Embryonic facial prominence (tissue), 1 donor: ENCODE data around the gene ZBTB20.

Experiments used
- DNase-seq: peaks from one replicate; pipeline ENCODE4 v3.0.0-alpha.2; 2016; ENCODE audit errors: extremely low spot score

ZBTB20 gene

DNA sequence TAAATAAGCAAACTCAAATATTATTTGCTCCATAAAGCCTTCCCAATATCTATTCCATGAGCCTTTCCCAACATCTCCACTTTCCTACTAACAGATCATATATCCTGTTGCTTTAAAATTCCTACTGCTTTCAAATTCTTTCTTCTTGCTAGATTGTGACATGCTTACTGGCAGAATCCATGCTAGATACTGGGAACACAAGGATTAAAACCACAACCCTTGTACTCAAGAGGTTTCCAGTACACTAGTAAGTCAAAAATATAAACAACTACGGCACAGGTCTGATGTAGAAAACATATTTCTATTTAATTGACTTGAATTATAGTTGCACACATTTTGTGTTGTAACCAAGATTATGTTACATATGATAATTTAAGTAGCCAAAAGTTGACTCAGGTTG, 275.0 kb downstream of the ZBTB20 start:
- DNase-seq, result no peak

DNA sequence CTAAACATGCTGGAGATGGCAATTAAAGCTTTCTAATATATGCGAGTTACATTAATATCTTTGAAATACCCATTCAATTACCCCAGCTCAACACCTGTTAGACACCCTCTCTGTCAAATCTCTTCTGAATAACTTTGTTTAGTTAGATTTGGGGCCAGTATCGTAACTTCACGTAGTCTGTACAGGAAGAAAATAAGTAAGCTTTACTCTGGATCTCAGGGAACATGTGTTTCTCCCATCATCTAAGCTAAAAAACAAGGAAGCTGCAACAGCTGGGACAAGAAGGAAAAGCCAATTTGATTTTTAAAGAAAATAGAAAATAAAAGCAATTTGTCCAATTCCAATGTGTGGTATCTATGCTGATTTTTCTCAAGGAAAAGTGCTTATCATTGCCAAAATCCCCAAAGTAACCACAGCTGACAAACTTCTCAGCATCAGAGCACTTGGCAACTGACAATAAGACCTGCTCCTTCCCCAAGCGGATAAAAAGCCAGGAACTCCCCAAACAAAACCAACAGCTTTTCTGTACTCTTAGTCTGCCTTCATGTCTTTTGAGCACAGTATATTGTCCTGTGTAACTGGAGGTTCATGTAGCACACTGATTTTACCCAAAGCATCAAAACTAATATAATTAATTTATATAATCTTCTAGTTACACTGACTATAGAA, 279.1 kb downstream of the ZBTB20 start:
- no peak for DNase-seq

DNA sequence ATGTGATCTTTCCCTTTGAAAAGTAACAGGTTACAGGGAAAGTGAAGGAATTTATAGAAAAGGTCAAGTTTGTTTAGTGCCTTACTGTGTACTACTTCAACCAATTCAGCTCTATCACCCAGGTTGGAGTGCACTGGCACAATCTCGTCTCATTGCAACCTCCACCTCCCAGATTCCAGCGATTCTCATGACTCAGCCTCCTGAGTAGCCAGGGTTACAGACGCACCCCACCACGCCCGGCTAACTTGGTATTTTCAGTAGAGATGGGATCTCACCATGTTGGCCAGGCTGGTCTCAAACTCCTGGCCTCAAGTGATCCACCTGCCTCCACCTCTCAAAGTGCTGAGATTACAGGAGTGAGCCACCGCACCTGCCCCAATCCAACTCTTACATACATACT, 279.7 kb downstream of the ZBTB20 start:
- DNase-seq, result no peak

DNA sequence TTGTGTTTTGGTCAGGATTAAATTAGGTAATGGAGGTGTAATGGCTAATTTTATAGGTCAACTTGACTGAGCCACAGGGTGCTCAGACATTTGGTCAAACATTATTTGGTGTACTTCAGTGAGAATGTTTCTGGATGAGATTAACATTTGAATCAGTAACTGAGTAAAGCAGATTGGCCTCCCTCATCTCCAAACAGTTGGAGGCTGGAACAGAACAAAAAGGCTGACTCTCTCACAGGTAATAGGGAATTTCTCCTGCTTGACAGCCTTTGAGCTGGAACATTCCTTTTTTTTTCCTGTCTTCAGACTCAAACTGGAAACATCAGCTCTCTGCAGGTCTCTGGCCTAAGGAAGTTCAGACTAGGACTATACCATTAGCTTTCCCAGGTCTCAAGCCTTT, 280.7 kb downstream of the ZBTB20 start:
- DNase-seq, result no peak

DNA sequence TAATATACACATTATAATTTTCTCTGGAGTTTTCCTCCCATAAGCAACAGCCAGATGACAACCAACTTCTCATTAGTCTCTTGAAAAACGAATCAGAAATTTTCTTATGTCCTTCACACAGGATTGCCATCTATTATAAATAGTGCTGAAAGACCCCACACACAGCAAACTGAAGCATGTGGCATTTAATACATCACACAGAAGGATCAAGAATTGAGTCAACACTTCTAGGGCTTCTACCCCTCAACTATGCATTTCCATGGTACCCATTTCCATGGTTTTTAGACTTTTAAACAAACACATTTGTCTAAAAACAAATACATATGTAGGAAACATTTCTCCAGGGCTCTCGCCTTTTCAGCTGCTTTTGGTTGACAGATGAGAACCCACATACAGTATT, 282.1 kb downstream of the ZBTB20 start:
- no peak for DNase-seq

DNA sequence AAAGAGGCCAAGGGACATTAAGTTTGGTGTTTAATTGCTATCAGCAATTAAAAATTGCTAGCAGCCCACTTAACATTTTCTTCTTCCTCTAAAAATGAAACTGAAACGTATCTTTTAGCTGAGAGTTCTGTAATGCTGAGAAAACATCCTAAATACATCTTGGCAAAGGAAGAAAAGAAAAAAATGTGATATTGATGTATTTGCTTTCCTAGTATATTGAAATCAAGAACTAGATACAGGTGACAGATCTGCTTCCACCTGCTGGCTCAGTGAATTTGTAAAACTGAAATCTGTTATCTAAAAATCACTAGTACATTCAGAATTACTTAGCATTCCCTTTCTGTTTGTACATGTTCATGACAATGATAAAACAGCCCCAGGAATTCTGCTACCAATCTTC, 283.2 kb downstream of the ZBTB20 start:
- no peak for DNase-seq

DNA sequence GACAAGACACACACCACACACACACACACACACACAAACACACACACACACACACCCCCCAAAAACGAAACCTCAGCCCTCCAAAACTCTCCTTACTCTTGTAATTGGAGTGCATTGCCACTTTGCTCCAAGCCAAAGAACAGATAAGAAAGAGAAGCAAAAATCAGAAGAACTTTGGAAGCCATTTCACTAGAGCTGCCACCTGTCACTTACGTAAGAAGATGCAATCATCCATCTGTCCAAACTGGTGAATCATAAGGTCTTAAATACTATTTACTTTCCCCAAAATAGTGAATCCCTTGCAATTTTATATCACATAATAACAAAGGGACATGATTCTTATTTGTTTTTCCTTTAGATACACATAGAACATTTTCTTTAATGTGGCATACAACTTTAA, 285.4 kb downstream of the ZBTB20 start:
- DNase-seq, result no peak

DNA sequence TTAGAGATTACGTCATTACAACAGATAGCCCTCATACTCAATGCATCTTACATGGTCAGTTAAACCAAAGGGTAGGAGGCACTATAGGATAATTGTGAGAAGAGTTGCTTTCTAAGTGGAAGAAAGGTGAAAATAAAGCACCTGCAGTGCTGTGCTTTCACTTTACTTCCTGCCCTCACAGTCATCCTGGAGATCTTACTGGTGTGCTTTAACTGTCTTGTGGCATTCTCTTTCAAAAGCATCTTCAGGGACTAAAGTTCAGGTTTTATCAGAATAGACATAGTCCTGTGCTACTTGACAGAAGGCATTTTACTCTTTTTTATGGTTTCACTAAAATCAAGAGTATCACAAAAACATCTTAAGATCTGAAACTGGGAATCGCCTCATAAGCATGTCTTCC, 286.6 kb downstream of the ZBTB20 start:
- DNase-seq, result no peak

DNA sequence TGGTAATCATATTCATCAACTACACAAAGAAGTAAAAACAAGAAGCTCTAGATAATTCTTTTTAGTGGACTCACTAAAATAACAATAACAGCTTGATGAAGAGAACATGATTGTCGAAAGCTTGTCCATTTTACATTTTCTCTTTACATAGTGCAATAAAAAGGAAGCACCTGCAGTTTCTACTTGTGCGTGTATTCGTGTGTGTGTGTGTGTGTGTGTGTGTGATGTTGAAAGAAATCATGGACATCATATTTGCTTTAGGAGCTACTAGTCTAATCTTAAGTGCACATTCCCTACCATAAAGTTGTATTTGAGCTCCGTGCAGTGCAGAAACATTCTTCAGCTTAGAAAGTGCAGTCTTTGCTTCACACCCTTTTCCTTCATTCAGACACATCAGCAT, 288.8 kb downstream of the ZBTB20 start:
- no peak for DNase-seq

DNA sequence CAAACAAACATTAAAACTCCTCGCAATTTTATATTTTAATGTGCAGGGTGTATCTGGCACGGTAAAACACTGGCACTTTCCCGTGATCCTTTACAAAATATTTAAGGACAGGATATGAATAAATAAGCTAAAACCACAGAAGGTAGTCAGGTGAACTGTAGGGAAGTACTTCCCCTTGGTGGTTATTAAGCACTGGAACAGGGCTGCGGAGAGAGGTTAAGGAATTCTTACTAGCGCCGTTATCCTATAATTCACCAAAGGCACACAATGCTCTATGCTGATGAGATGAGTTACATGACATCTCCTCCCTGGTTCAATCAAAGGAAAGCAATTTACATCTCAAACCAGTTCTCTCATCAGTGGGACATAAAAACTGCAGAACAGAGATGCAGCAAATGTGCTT, 289.8 kb downstream of the ZBTB20 start:
- no peak for DNase-seq

DNA sequence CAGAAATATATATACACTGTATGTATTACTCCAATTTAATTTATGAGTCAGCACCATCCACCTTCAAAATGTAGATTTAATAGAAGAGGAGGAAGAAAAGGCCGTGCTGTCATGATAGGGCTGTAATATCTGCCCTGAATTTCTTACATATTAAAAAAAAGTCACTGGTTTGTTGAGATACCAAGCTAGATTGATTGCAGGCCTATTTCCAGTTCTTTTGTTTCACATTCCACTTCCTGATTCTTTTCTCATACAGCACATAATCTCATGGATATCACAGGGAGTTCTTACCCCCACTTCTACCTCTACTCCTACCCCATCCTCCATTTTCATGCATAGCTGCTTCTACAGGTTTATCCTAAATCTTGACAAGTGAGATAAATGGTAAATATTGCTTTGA, 290.3 kb downstream of the ZBTB20 start:
- no peak for DNase-seq

DNA sequence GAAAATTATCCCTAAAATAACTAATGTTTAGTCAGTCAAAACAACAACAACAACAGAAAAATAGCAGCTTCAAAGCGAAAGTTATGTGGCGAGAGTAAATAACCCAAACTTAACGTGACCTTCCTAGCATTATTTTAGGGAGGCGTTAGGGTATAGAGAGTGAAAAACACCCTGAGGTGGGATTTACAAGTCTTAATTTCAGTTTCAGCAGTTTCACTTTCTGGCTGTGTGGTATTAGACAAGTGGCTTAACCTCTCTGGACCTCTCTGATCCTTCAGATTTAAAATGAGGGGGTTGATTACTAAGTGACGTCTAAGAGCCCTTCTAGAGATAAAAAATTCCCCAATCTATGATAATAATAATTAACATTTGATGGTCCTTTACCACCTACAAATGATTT, 291.2 kb downstream of the ZBTB20 start:
- DNase-seq, result no peak

DNA sequence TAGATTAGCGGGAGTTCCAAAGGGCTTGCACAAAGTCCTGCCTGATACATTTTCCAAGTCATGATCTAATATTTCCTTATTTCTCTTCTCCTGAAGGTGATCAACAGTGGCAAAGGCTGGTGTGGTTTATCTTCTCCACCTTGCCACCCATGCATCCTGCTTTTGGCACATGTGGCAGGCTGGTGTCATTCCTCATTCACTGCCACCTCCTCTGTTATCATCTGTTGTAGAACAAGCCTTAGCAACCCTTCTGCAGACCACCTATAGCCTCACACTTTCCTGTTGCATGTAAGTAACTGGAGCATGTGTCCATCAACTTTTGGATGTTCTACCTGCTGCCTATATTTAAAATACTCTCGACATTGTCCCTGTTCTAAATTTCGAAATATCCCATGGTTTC, 294.1 kb downstream of the ZBTB20 start:
- DNase-seq, result no peak

DNA sequence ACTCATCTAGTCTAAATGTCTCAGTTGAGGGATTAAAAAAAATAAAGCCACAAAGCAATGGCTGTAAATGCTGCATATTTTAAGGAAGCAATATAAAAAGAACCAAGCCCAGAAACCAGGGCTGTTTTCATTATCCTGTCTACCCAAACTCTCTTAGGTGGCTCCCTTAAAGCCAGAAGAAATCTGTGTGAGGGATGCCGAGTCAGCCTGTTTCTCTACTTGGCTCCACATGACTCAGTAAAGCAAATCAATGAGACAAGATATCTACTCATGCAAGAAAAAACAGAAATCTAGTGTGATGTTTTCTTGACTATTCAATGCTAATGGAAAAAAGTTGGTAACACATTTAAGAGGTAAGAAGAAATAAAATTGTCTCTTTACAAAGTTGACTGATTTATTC, 296.2 kb downstream of the ZBTB20 start:
- no peak for DNase-seq

DNA sequence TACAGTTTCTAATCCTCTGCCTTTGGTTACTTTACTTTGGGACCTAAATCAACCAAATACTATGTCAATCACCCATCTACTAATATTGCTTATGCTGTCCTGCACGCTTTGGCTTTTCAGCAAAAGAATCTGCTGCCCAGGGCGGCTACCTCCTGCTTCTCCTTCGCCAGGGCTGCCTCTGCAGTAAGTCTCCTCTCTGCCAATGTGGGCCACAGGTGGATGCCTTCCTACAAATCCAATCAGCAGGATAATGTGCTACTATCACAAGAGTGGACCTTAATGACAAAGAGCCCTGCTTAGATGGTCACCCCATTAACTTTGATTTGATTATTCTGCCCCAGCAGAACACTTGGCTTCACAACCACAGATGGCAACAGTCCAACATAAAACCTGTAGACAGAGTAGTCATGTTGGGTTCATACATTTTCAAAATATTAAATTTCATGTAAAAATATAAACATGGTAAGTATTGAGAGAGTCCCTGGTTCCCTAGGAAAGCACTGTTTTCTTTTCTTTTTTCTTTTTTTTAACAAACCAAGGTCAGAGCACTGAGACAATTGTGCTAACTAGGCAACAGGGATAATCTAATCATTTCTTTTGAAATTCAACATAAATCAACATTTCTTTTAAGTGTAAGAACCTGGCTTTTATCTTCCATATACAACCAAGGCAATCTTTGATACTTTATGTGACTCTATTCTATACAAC, 298.3 kb downstream of the ZBTB20 start:
- DNase-seq, result no peak

DNA sequence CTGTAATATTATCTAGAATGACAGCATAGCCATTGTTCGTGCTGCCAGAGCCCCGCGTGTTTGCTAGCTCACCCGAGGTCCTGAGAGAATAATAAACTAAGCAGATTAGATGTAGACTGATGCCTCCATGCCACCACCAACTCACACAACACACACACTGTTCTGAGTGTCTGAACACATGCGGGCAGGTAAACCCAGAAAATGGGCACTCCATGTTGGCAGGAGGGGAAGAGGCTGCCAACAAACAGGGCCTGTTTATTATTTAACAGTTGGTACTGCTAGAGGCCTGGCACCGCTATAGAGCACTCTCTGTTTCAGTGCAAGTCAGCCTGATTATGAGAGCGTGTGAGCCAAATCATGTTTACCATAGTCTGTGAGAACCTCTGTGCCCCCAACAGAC, 299.0 kb downstream of the ZBTB20 start:
- no peak for DNase-seq

DNA sequence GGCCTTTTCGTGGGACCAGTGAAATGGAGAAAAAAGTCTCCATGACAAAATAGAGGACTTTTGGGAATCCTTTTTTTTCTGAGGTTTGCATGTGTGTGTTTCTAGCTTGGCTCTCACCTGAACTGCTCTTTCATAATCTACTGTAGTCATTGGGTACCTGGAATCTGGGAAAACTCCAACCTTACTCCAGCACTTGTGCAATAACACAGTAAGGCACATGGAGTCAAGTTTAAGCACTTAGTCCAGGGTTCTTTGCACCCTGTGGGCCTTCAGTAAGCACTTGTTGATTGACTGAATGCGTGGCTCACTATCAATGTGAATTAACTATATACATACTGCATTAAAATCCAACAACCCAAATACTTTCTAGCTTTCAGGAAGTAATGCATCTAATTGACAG, 299.5 kb downstream of the ZBTB20 start:
- DNase-seq, result no peak

DNA sequence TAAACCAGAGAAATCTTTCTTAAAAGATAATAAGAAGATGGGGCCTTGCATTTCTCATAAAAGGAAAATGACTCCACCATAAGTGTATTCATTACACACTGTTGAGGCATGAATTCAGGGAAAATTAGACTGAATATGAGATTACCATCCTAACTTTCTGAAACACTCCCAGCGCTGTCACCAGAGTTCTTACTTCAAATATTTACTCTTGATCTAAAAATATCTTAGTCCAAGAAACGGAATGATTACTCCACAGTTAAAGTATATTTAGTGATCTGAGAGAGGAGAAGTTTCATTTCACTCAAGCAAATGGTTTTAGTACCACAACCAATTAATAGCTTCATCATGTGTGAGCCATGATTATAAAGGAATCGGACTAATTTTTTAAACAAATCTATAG, 300.3 kb downstream of the ZBTB20 start:
- DNase-seq, result no peak

DNA sequence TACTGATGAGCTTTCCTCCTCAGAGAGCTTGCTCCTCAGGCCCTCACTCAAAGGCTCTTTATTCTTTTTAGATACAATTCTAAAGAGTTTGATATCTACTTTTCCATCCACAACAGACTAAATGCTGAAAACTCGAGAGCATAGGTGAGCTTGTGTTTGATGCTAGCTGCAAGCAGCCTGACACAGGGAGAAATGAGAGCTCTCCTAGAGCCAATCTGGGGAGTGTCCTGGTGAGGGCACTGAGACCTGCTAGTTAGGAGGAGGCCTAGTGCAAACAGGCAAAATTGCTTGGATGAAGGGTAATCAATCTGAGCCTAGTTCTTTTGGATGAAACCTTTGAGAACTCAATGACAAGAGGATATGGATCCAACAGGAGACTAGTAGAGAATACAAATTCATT, 300.8 kb downstream of the ZBTB20 start:
- no peak for DNase-seq

DNA sequence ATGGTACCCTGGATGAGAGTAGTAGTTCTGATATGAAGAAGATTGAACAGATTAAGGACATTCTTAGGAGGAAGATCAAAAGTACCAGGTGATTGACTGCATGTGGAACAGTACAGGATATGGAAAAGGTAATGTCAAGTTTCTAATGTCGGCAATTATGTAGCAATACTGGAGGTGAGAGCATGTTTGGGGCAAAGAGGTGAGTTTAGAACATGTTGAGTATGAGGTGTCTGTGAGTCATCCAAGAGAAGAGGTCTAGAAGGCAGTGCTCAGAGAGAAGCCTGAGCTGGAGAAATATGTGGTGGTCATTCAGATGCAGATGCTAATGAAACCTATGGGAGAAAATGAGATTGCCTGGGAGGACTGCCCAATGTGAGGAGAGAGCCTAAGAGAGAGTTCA, 305.6 kb downstream of the ZBTB20 start:
- DNase-seq, result no peak

DNA sequence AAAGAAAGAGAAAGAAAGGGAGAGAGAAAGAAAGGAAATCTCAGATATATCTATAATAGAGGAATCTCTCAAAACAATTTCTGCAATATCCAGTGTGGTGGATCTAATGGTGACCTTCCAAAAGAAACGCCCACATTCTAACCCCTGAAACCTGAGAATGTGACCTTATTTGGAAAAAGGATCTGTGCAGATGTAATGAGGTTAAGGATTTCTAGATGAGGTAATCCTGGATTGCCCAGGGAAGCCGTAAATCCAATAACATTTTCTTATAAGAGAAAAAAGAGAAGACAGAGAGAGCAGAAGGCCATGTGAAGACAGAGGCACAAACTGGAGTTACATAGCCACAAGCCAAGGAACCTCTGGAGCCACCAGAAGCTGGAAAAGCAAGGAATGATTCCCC, 307.6 kb downstream of the ZBTB20 start:
- no peak for DNase-seq

DNA sequence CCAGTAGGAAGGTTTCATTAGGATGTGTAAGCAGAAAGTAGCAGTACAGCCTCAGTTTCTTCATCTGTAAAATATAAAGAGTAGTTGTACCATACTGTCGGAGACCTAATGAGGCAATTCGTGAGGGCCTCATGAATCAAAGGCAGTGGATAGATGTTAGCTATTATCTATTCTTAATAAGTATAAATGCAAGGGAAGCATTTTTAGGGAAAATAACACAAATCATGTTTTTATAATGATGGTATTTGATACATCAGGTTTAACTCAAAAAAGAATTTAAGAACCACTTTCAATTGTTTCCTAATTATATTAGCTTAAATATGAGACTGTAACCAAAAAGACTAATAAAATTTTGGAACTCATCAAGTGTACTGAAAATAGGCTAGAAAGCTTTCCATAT, 309.1 kb downstream of the ZBTB20 start:
- DNase-seq, result no peak

DNA sequence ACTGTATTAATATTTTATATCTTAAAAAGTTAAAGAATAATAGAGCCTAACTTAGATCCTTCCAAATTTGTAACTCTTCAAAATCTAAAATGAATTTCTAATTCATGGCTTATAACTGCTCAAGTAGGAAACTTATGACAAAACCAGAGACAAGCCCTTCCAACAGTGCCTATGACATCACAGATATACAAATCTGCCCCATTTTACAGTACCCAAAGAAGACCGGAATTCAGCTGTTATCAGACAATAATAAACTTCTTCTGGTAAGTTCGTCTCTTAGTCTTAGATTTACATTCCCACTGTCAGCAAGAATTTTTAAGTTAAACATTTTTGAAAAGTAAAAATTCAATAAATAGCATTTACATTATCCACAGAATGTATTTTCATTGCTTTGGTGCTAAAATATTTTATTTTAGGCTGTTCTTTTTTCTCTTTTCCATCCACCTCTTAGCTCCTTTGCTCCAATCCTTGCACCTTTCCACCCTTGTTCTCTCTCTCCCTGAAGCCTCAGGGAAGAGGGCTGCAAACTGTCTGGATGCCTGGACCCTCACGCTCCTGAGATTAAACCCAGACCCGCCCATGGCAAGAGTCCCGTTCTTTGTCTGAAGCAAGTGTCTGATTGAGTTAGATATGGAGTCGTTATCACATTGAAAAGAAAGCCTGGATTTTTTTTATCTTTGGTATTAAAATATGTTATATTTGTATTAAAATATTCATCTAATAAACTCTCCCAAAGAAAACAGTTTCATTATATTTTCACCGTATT, 312.7 kb downstream of the ZBTB20 start:
- DNase-seq, result no peak
